ENCODE data around the gene CCDC91.

DNA sequence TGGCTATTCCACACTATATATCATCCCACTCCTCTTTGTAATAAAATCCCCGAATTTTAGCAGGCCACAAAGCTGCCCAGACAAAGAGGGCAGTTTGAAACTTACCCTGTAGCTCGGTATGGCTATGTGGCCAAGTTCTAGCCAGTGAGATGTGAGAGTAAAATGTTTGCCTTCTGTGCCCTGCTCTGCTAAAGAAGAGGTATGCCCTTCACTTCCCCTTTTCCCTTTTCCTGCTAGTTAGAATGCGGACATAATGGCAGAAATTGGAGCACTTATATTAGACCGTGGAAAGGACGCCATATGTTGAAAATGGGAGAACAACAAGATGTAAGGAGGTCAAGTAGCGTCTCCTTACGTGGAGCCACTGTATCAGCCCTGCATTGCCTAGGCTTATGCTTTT lies 11.5 kb upstream of the CCDC91 start:
- TF ChIP-seq, protein P1, sequence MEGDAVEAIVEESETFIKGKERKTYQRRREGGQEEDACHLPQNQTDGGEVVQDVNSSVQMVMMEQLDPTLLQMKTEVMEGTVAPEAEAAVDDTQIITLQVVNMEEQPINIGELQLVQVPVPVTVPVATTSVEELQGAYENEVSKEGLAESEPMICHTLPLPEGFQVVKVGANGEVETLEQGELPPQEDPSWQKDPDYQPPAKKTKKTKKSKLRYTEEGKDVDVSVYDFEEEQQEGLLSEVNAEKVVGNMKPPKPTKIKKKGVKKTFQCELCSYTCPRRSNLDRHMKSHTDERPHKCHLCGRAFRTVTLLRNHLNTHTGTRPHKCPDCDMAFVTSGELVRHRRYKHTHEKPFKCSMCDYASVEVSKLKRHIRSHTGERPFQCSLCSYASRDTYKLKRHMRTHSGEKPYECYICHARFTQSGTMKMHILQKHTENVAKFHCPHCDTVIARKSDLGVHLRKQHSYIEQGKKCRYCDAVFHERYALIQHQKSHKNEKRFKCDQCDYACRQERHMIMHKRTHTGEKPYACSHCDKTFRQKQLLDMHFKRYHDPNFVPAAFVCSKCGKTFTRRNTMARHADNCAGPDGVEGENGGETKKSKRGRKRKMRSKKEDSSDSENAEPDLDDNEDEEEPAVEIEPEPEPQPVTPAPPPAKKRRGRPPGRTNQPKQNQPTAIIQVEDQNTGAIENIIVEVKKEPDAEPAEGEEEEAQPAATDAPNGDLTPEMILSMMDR (tag by site-specific recombination; IDR thresholded peaks at IDR 0.05), result no peak
- TF ChIP-seq ZNF24 (tag by site-specific recombination; IDR thresholded peaks at IDR 0.05) (no peak), SP3 (tag by site-specific recombination; IDR thresholded peaks at IDR 0.05) (no peak), ZNF707 (tag by site-specific recombination; IDR thresholded peaks at IDR 0.05) (no peak)

All from HEK293 (cell line).